ENCODE results near the gene MAML1.

MAML1 gene

GRCh38 chr5:179798771-179799643 is 66.4 kb downstream of the MAML1 start:
- Histone ChIP-seq H3K4me1 (ENCODE audit: control extremely low read depth in 1 of 4, control insufficient read depth in 4 of 4, insufficient read depth in 4 of 4, low read length in 3 of 4) (peaks cover 5 to 55% (median 50%) of the 10 kb centered on the region in 4 experiments), H3K4me3 (ENCODE audit: control insufficient read depth in 1 of 7, extremely low read depth in 1 of 7, insufficient read depth in 4 of 7, low read depth in 2 of 7, low read length in 6 of 7) (no peak overlapping the region), H3K36me3 (ENCODE audit: control insufficient read depth in 4 of 4, insufficient read depth in 4 of 4, low read length in 3 of 4) (peaks cover 11 to 49% (median 38%) of the 10 kb centered on the region in 4 experiments), H3K9me3 (ENCODE audit: control extremely low read depth in 1 of 5, control insufficient read depth in 4 of 5, insufficient read depth in 2 of 5, low read depth in 1 of 5, low read length in 4 of 5) (no peaks in the 10 kb centered on the region), H3K27ac (ENCODE audit: insufficient read depth in 1 of 2, low read depth in 1 of 2, low read length in 2 of 2, poor library complexity in 1 of 2, severe bottlenecking in 2 of 2) (no peak overlapping the region), H3K27me3 (replicated peaks in 2 of 5; ENCODE audit: control insufficient read depth in 4 of 5, insufficient read depth in 5 of 5, low read length in 4 of 5) (no peaks in the 10 kb centered on the region)
- ChIA-PET POLR2A (interaction anchor here (0.7 kb wide), 1 partner anchor 26 kb away, joined by 3 read pairs; no protein-coding TSS in a partner anchor), CTCF (interaction anchor here (1.1 to 8.3 kb wide), 7 partner anchors 11 to 62 kb away, joined by 3 to 211 read pairs (median 5); no protein-coding TSS in a partner anchor)
- no peak for DNase-seq
- 98% methylated on average over 33 of the region's 36 CpGs for WGBS (ENCODE audit: insufficient coverage)

GRCh38 chr5:179799644-179799973 is 67.0 kb downstream of the MAML1 start:
- CTCF ChIA-PET = interaction anchor here (1.9 to 5.2 kb wide), 3 partner anchors 14 to 36 kb away, joined by 5 to 124 read pairs (median 29); no protein-coding TSS in a partner anchor
- Histone ChIP-seq H3K4me1 (ENCODE audit: control extremely low read depth in 1 of 4, control insufficient read depth in 4 of 4, insufficient read depth in 4 of 4, low read length in 3 of 4) (peaks cover 4 to 55% (median 50%) of the 10 kb centered on the region in 4 experiments), H3K9me3 (ENCODE audit: control extremely low read depth in 1 of 5, control insufficient read depth in 4 of 5, insufficient read depth in 2 of 5, low read depth in 1 of 5, low read length in 4 of 5) (no peaks in the 10 kb centered on the region), H3K4me3 (ENCODE audit: control insufficient read depth in 1 of 7, extremely low read depth in 1 of 7, insufficient read depth in 4 of 7, low read depth in 2 of 7, low read length in 6 of 7) (no peak overlapping the region), H3K27ac (ENCODE audit: insufficient read depth in 1 of 2, low read depth in 1 of 2, low read length in 2 of 2, poor library complexity in 1 of 2, severe bottlenecking in 2 of 2) (no peak overlapping the region), H3K36me3 (ENCODE audit: control insufficient read depth in 4 of 4, insufficient read depth in 4 of 4, low read length in 3 of 4) (peaks cover 11 to 49% (median 38%) of the 10 kb centered on the region in 4 experiments), H3K27me3 (replicated peaks in 2 of 5; ENCODE audit: control insufficient read depth in 4 of 5, insufficient read depth in 5 of 5, low read length in 4 of 5) (no peaks in the 10 kb centered on the region)
- POLR2A ChIA-PET = no interaction called here
- DNase-seq = no peak
- WGBS (ENCODE audit: insufficient coverage) = 90% methylated on average over 4 of the region's 5 CpGs

GRCh38 chr5:179800071-179800695 is 67.6 kb downstream of the MAML1 start:
- H3K4me1 ChIP-seq (ENCODE audit: control extremely low read depth in 1 of 4, control insufficient read depth in 4 of 4, insufficient read depth in 4 of 4, low read length in 3 of 4) = peaks cover 4 to 55% (median 50%) of the 10 kb centered on the region in 4 experiments
- POLR2A ChIA-PET = no interaction called here

GRCh38 chr5:179800696-179801201 is 68.1 kb downstream of the MAML1 start:
- H3K4me3 ChIP-seq (ENCODE audit: control insufficient read depth in 1 of 7, extremely low read depth in 1 of 7, insufficient read depth in 4 of 7, low read depth in 2 of 7, low read length in 6 of 7) = no peak overlapping the region
- 89% methylated on average over 10 of the region's 12 CpGs for WGBS (ENCODE audit: insufficient coverage)
- H3K27me3 ChIP-seq (replicated peaks in 2 of 5; ENCODE audit: control insufficient read depth in 4 of 5, insufficient read depth in 5 of 5, low read length in 4 of 5) = no peaks in the 10 kb centered on the region
- peaks cover 11 to 49% (median 38%) of the 10 kb centered on the region in 4 experiments for H3K36me3 ChIP-seq (ENCODE audit: control insufficient read depth in 4 of 4, insufficient read depth in 4 of 4, low read length in 3 of 4)
- DNase-seq = no peak
- ChIA-PET CTCF (interaction anchor here (0.7 to 5.2 kb wide), 9 partner anchors 13 to 170 kb away, joined by 3 to 124 read pairs (median 6); partner anchors contain the start of gene SQSTM1), POLR2A (interaction anchor here (9.1 kb wide), 1 partner anchor 19 kb away, joined by 131 read pairs; the partner anchor contains the start of gene SQSTM1)
- H3K4me1 ChIP-seq (ENCODE audit: control extremely low read depth in 1 of 4, control insufficient read depth in 4 of 4, insufficient read depth in 4 of 4, low read length in 3 of 4) = peaks cover 4 to 54% (median 50%) of the 10 kb centered on the region in 4 experiments
- H3K9me3 ChIP-seq (ENCODE audit: control extremely low read depth in 1 of 5, control insufficient read depth in 4 of 5, insufficient read depth in 2 of 5, low read depth in 1 of 5, low read length in 4 of 5) = no peaks in the 10 kb centered on the region
- H3K27ac ChIP-seq (ENCODE audit: insufficient read depth in 1 of 2, low read depth in 1 of 2, low read length in 2 of 2, poor library complexity in 1 of 2, severe bottlenecking in 2 of 2) = no peak overlapping the region

More at GRCh38 chr5:179800071-179800695, 67.6 kb downstream of the MAML1 start:
- Histone ChIP-seq H3K27ac (ENCODE audit: insufficient read depth in 1 of 2, low read depth in 1 of 2, low read length in 2 of 2, poor library complexity in 1 of 2, severe bottlenecking in 2 of 2) (no peak overlapping the region), H3K4me3 (ENCODE audit: control insufficient read depth in 1 of 7, extremely low read depth in 1 of 7, insufficient read depth in 4 of 7, low read depth in 2 of 7, low read length in 6 of 7) (no peak overlapping the region), H3K9me3 (ENCODE audit: control extremely low read depth in 1 of 5, control insufficient read depth in 4 of 5, insufficient read depth in 2 of 5, low read depth in 1 of 5, low read length in 4 of 5) (no peaks in the 10 kb centered on the region), H3K36me3 (ENCODE audit: control insufficient read depth in 4 of 4, insufficient read depth in 4 of 4, low read length in 3 of 4) (peaks cover 11 to 49% (median 38%) of the 10 kb centered on the region in 4 experiments), H3K27me3 (replicated peaks in 2 of 5; ENCODE audit: control insufficient read depth in 4 of 5, insufficient read depth in 5 of 5, low read length in 4 of 5) (no peaks in the 10 kb centered on the region)
- DNase-seq = no peak
- 97% methylated on average over 11 of the region's 21 CpGs for WGBS (ENCODE audit: insufficient coverage)
- CTCF ChIA-PET = interaction anchor here (1.1 to 5.2 kb wide), 5 partner anchors 13 to 38 kb away, joined by 3 to 124 read pairs (median 7); no protein-coding TSS in a partner anchor

- no peaks in the 10 kb centered on the region for H3K27me3 ChIP-seq (replicated peaks in 2 of 5; ENCODE audit: control insufficient read depth in 4 of 5, insufficient read depth in 5 of 5, low read length in 4 of 5)
- H3K4me3 ChIP-seq (ENCODE audit: control insufficient read depth in 1 of 7, extremely low read depth in 1 of 7, insufficient read depth in 4 of 7, low read depth in 2 of 7, low read length in 6 of 7) = no peak overlapping the region
- H3K4me1 ChIP-seq (ENCODE audit: control extremely low read depth in 1 of 4, control insufficient read depth in 4 of 4, insufficient read depth in 4 of 4, low read length in 3 of 4) = peaks cover 4 to 49% (median 46%) of the 10 kb centered on the region in 4 experiments
- CTCF ChIA-PET = interaction anchor here (0.7 to 5.2 kb wide), 25 partner anchors 9 to 170 kb away, joined by 3 to 124 read pairs (median 5); partner anchors contain the start of genes LTC4S, MAML1 and SQSTM1
- 68% methylated on average over 58 of the region's 67 CpGs for WGBS (ENCODE audit: insufficient coverage)
- H3K9me3 ChIP-seq (ENCODE audit: control extremely low read depth in 1 of 5, control insufficient read depth in 4 of 5, insufficient read depth in 2 of 5, low read depth in 1 of 5, low read length in 4 of 5) = no peaks in the 10 kb centered on the region
- POLR2A ChIA-PET = interaction anchor here (0.6 to 9.1 kb wide), 5 partner anchors 18 to 246 kb away, joined by 3 to 131 read pairs (median 3); partner anchors contain the start of gene SQSTM1
- DNase-seq = peak; percentile 74 to 86 (median 82)
- peaks cover 11 to 49% (median 38%) of the 10 kb centered on the region in 4 experiments for H3K36me3 ChIP-seq (ENCODE audit: control insufficient read depth in 4 of 4, insufficient read depth in 4 of 4, low read length in 3 of 4)
- no peak overlapping the region for H3K27ac ChIP-seq (ENCODE audit: insufficient read depth in 1 of 2, low read depth in 1 of 2, low read length in 2 of 2, poor library complexity in 1 of 2, severe bottlenecking in 2 of 2)
These were observed 68.9 kb downstream of the MAML1 start for GRCh38 chr5:179801304-179802206.
